Keratinocyte (primary cell): Measurements from ENCODE around the gene LRP1B. TPM values are rescaled to one million over a fixed set of nuclear protein-coding genes. Genes with fewer than 3 reads are reported as not detected.

Experiments
- DNase-seq: peaks from one replicate; pipeline ENCODE4 v3.0.0-alpha.2; 2011; ENCODE audit warnings: low read depth, missing footprints, low spot score
- FAIRE-seq: peaks from 2 replicates; lab custom pipeline; 2011; peaks lifted over from hg19 to GRCh38; lab: Jason Lieb, UNC
- H2AFZ ChIP-seq: 2 replicates; pipeline ENCODE4 v1.6.0; 2012; ENCODE audit warnings: low read length, control low read depth, inconsistent platforms; ENCODE audit not compliant: control insufficient read depth
- H3K27ac ChIP-seq: 2 replicates; pipeline ENCODE4 v1.5.1; 2011; ENCODE audit warnings: low read length; ENCODE audit not compliant: control insufficient read depth, insufficient read depth
- H3K27me3 ChIP-seq: 3 replicates; pipeline ENCODE4 v1.6.0; 2011; ENCODE audit warnings: low read length; ENCODE audit not compliant: control insufficient read depth, insufficient read depth; ENCODE audit errors: extremely low read depth
- H3K36me3 ChIP-seq, 2 experiments: 2 replicates in 1 of 2; 3 replicates in 1 of 2; pipeline ENCODE4 v1.5.1; 2011; ENCODE audit warnings: low read length in 2 of 2, mild to moderate bottlenecking in 1 of 2; ENCODE audit not compliant: control insufficient read depth in 2 of 2, insufficient read depth in 2 of 2; ENCODE audit errors: extremely low read depth in 1 of 2
- H3K4me1 ChIP-seq: 3 replicates; pipeline ENCODE4 v1.5.1; 2011; ENCODE audit warnings: low read length; ENCODE audit not compliant: control insufficient read depth, insufficient read depth; ENCODE audit errors: extremely low read depth
- H3K4me2 ChIP-seq: 3 replicates; pipeline ENCODE4 v1.6.0; 2011; ENCODE audit warnings: low read depth, low read length; ENCODE audit not compliant: control insufficient read depth, insufficient read depth; ENCODE audit errors: extremely low read depth
- H3K4me3 ChIP-seq, 3 experiments: fragments of 200-600 bp in 1 of 3; sonication (generic) in 1 of 3; 2 replicates in 2 of 3; 3 replicates in 1 of 3; pipeline ENCODE4 v1.5.1; 2011 to 2016; ENCODE audit warnings: low read length in 3 of 3, mild to moderate bottlenecking in 3 of 3, control low read depth in 2 of 3, inconsistent platforms in 1 of 3, low read depth in 1 of 3, mixed read lengths in 1 of 3, mixed run types in 1 of 3, moderate library complexity in 1 of 3; ENCODE audit not compliant: control insufficient read depth in 2 of 3, insufficient read depth in 2 of 3; ENCODE audit errors: extremely low read depth in 1 of 3
- H3K79me2 ChIP-seq: 2 replicates; pipeline ENCODE4 v1.6.0; 2012; ENCODE audit warnings: low read length; ENCODE audit not compliant: control insufficient read depth, insufficient read depth
- H3K9ac ChIP-seq: 3 replicates; pipeline ENCODE4 v1.6.0; 2011; ENCODE audit warnings: low read length; ENCODE audit not compliant: control insufficient read depth, insufficient read depth; ENCODE audit errors: extremely low read depth
- H3K9me1 ChIP-seq: 3 replicates; pipeline ENCODE4 v1.6.0; 2011; ENCODE audit warnings: low read length; ENCODE audit not compliant: control insufficient read depth, insufficient read depth; ENCODE audit errors: extremely low read depth
- H3K9me3 ChIP-seq: 2 replicates; pipeline ENCODE4 v1.5.1; 2012; ENCODE audit warnings: low read depth, low read length; ENCODE audit not compliant: control insufficient read depth
- H4K20me1 ChIP-seq: 3 replicates; pipeline ENCODE4 v1.6.0; 2011; ENCODE audit warnings: low read length; ENCODE audit not compliant: control insufficient read depth, insufficient read depth; ENCODE audit errors: extremely low read depth
- CTCF ChIP-seq, 3 experiments: IDR thresholded peaks in 1 of 3; conservative IDR thresholded peaks in 1 of 3; optimal IDR thresholded peaks in 1 of 3; 2 replicates in 2 of 3; 3 replicates in 1 of 3; pipeline versions ENCODE3 to v1.5.1; 2011; ENCODE audit warnings: low read length in 3 of 3, mild to moderate bottlenecking in 3 of 3, moderate library complexity in 2 of 3, control low read depth in 1 of 3, inconsistent platforms in 1 of 3; ENCODE audit not compliant: insufficient read depth in 2 of 3; ENCODE audit errors: extremely low read depth in 1 of 3
- EZH2 ChIP-seq: IDR thresholded peaks from one replicate; pipeline ENCODE4 v1.6.1; 2012; ENCODE audit warnings: inconsistent platforms, mild to moderate bottlenecking, low read length, moderate library complexity
- dilution Hi-C: fragments of 300-500 bp; cut with MboI; formaldehyde crosslinking; loops from one replicate; pipeline ENCODE4 v1.7.0; 2020; ENCODE audit warnings: low sequenced_read_pairs; ENCODE audit not compliant: extremely low pct_ligation_motif_present
- polyA plus RNA-seq, 5 experiments: library from polyadenylated mRNA; depleted of rRNA in 3 of 5; stranded (reverse) in 3 of 5; stranded (forward) in 1 of 5; unstranded in 1 of 5; fragments of >200 nt; gene quantifications; 1 replicate in 1 of 5; 2 replicates in 3 of 5; 3 replicates in 1 of 5; pipeline versions ENCODE4 v1.2.1 to v1.2.3, GENCODE V29; 2011 to 2012; ENCODE audit warnings: missing spikeins in 2 of 5, low read depth in 1 of 5, low replicate concordance in 1 of 5

Gene LRP1B
- polyA plus RNA-seq, 1 donor (not counting 4 experiments of a cell fraction or from before 2014, with no cell fraction given): not detected

GRCh38 chr2:141438536-141438935 lies 692.3 kb downstream of the LRP1B start:
- no peaks in the 10 kb centered on the region for H4K20me1 ChIP-seq
- TF ChIP-seq EZH2: no peak
- H3K36me3 ChIP-seq: no peaks in the 10 kb centered on the region
- no peaks in the 10 kb centered on the region for H3K4me1 ChIP-seq
- FAIRE-seq: no peak
- no peaks in the 10 kb centered on the region for H3K9me1 ChIP-seq
- H3K4me2 ChIP-seq: no peak overlapping the region
- H3K9me3 ChIP-seq: no peaks in the 10 kb centered on the region
- no peaks in the 10 kb centered on the region for H3K79me2 ChIP-seq
- H3K4me3 ChIP-seq: no peak overlapping the region
- H3K27me3 ChIP-seq: no peaks in the 10 kb centered on the region
- dilution Hi-C loops: no loop called here
- no peak overlapping the region for H3K27ac ChIP-seq
- H2AFZ ChIP-seq: no peak overlapping the region
- H3K9ac ChIP-seq: no peak overlapping the region
- DNase-seq: no peak

GRCh38 chr2:141437521-141437920 lies 693.3 kb downstream of the LRP1B start:
- Histone ChIP-seq H3K36me3 (no peaks in the 10 kb centered on the region), H3K4me2 (no peak overlapping the region), H3K79me2 (no peaks in the 10 kb centered on the region), H3K9me1 (no peaks in the 10 kb centered on the region), H3K4me3 (no peak overlapping the region), H4K20me1 (no peaks in the 10 kb centered on the region), H3K9ac (no peak overlapping the region), H3K27ac (no peak overlapping the region), H3K27me3 (no peaks in the 10 kb centered on the region), H3K4me1 (no peaks in the 10 kb centered on the region), H2AFZ (no peak overlapping the region), H3K9me3 (no peaks in the 10 kb centered on the region)
- dilution Hi-C loops: no loop called here
- TF ChIP-seq EZH2 (no peak), CTCF (optimal IDR thresholded peaks at IDR 0.05 in 1 of 3, IDR thresholded peaks at IDR 0.05 in 1 of 3, conservative IDR thresholded peaks at IDR 0.05 in 1 of 3; ENCODE audit: extremely low read depth in 1 of 3, insufficient read depth in 2 of 3, low read length in 3 of 3) (no peak)
- DNase-seq: no peak
- FAIRE-seq: no peak

GRCh38 chr2:141423124-141423523 lies 707.7 kb downstream of the LRP1B start:
- no peak for TF ChIP-seq CTCF (optimal IDR thresholded peaks at IDR 0.05 in 1 of 3, IDR thresholded peaks at IDR 0.05 in 1 of 3, conservative IDR thresholded peaks at IDR 0.05 in 1 of 3; ENCODE audit: extremely low read depth in 1 of 3, insufficient read depth in 2 of 3, low read length in 3 of 3)
- no peak for TF ChIP-seq EZH2
- DNase-seq (no peak), FAIRE-seq (no peak)
- Histone ChIP-seq H3K9me3 (no peaks in the 10 kb centered on the region), H3K9me1 (no peaks in the 10 kb centered on the region), H3K36me3 (no peaks in the 10 kb centered on the region), H3K4me1 (no peaks in the 10 kb centered on the region), H3K27ac (no peak overlapping the region), H2AFZ (no peak overlapping the region), H3K27me3 (no peaks in the 10 kb centered on the region), H3K79me2 (no peaks in the 10 kb centered on the region), H3K4me3 (no peak overlapping the region), H3K9ac (no peak overlapping the region), H4K20me1 (no peaks in the 10 kb centered on the region), H3K4me2 (no peak overlapping the region)
- dilution Hi-C loops: no loop called here
